ENCODE measurements around the gene GPRIN1. TPM values are rescaled to one million over a fixed set of nuclear protein-coding genes. Genes with fewer than 3 reads are reported as not detected.
"Not testable (repeated sequence)": the region's sequence is repeated elsewhere in the genome, so short reads cannot be mapped to it uniquely, and the experiment has no call there.

GPRIN1 gene
- total RNA-seq, 1 experiment from 2014 or later: 6.9 TPM

GRCh38 chr5:176606032-176606431 lies 3.9 kb downstream of the GPRIN1 start:
- no peak for DNase-seq
- no peak overlapping the region for H3K4me3 ChIP-seq

GRCh38 chr5:176603091-176603490 lies 6.9 kb downstream of the GPRIN1 start:
- Histone ChIP-seq H3K27me3 (no peaks in the 10 kb centered on the region), H3K4me3 (no peak overlapping the region), H3K27ac (no peak overlapping the region), H3K36me3 (no peaks in the 10 kb centered on the region), H3K9me3 (replicated peaks) (no peaks in the 10 kb centered on the region), H3K4me1 (0 out of 2 replicates have a peak, but pooled peaks cover 4% of the 10 kb centered on the region)
- DNase-seq: no peak

More at GRCh38 chr5:176606032-176606431, 3.9 kb downstream of the GPRIN1 start:
- Histone ChIP-seq H3K4me1 (0 out of 2 replicates have a peak, but pooled peaks cover 4% of the 10 kb centered on the region), H3K27me3 (no peaks in the 10 kb centered on the region), H3K27ac (no peak overlapping the region), H3K9me3 (replicated peaks) (no peaks in the 10 kb centered on the region), H3K36me3 (no peaks in the 10 kb centered on the region)

GRCh38 chr5:176601901-176602482 lies 8.0 kb downstream of the GPRIN1 start:
- H3K36me3 ChIP-seq: no peaks in the 10 kb centered on the region
- 0 out of 2 replicates have a peak, but pooled peaks cover 4% of the 10 kb centered on the region for H3K4me1 ChIP-seq
- no peak for DNase-seq
- no peak overlapping the region for H3K4me3 ChIP-seq
- no peaks in the 10 kb centered on the region for H3K27me3 ChIP-seq
- H3K27ac ChIP-seq: no peak overlapping the region
- H3K9me3 ChIP-seq (replicated peaks): no peaks in the 10 kb centered on the region

- DNase-seq, H3K4me1 ChIP-seq: not testable (repeated sequence)
These were observed 10.1 kb downstream of the GPRIN1 start for GRCh38 chr5:176599749-176600430.

GRCh38 chr5:176597417-176598389 lies 12.3 kb downstream of the GPRIN1 start:
- Histone ChIP-seq H3K4me3 (no peak overlapping the region), H3K27me3 (no peaks in the 10 kb centered on the region), H3K36me3 (no peaks in the 10 kb centered on the region), H3K27ac (no peak overlapping the region), H3K4me1 (no peaks in the 10 kb centered on the region), H3K9me3 (replicated peaks) (no peaks in the 10 kb centered on the region)
- DNase-seq: no peak

More at GRCh38 chr5:176599749-176600430, 10.1 kb downstream of the GPRIN1 start:
- not testable (repeated sequence) for H3K27ac ChIP-seq; H3K36me3 ChIP-seq; H3K27me3 ChIP-seq; H3K4me3 ChIP-seq; H3K9me3 ChIP-seq (replicated peaks)

GRCh38 chr5:176596689-176597416 lies 13.1 kb downstream of the GPRIN1 start:
- H3K9me3 ChIP-seq (replicated peaks): no peaks in the 10 kb centered on the region
- no peaks in the 10 kb centered on the region for H3K27me3 ChIP-seq
- no peaks in the 10 kb centered on the region for H3K4me1 ChIP-seq
- no peak overlapping the region for H3K4me3 ChIP-seq
- H3K27ac ChIP-seq: no peak overlapping the region
- no peak for DNase-seq
- no peaks in the 10 kb centered on the region for H3K36me3 ChIP-seq

- H3K27me3 ChIP-seq: no peaks in the 10 kb centered on the region
- no peaks in the 10 kb centered on the region for H3K9me3 ChIP-seq (replicated peaks)
- no peak for DNase-seq
- no peaks in the 10 kb centered on the region for H3K36me3 ChIP-seq
- no peaks in the 10 kb centered on the region for H3K4me1 ChIP-seq
- no peak overlapping the region for H3K4me3 ChIP-seq
- no peak overlapping the region for H3K27ac ChIP-seq
These were observed 13.8 kb downstream of the GPRIN1 start for GRCh38 chr5:176596069-176596644.

GRCh38 chr5:176595386-176595943 lies 14.5 kb downstream of the GPRIN1 start:
- no peaks in the 10 kb centered on the region for H3K9me3 ChIP-seq (replicated peaks)
- no peak for DNase-seq
- no peaks in the 10 kb centered on the region for H3K27me3 ChIP-seq
- H3K27ac ChIP-seq: no peak overlapping the region
- H3K36me3 ChIP-seq: no peaks in the 10 kb centered on the region
- H3K4me3 ChIP-seq: no peak overlapping the region
- no peaks in the 10 kb centered on the region for H3K4me1 ChIP-seq

- H3K27ac ChIP-seq: no peak overlapping the region
- DNase-seq: no peak
- no peaks in the 10 kb centered on the region for H3K27me3 ChIP-seq
- no peaks in the 10 kb centered on the region for H3K4me1 ChIP-seq
- no peaks in the 10 kb centered on the region for H3K36me3 ChIP-seq
- no peak overlapping the region for H3K4me3 ChIP-seq
- H3K9me3 ChIP-seq (replicated peaks): no peaks in the 10 kb centered on the region
These were observed 15.4 kb downstream of the GPRIN1 start for GRCh38 chr5:176594554-176594953.

GRCh38 chr5:176593273-176593869 lies 16.6 kb downstream of the GPRIN1 start:
- Histone ChIP-seq H3K9me3 (replicated peaks) (no peaks in the 10 kb centered on the region), H3K4me1 (no peaks in the 10 kb centered on the region), H3K36me3 (no peaks in the 10 kb centered on the region), H3K27ac (no peak overlapping the region), H3K27me3 (no peaks in the 10 kb centered on the region), H3K4me3 (no peak overlapping the region)
- no peak for DNase-seq

GRCh38 chr5:176592573-176592972 lies 17.4 kb downstream of the GPRIN1 start:
- no peak for DNase-seq
- Histone ChIP-seq H3K27ac (no peak overlapping the region), H3K27me3 (no peaks in the 10 kb centered on the region), H3K9me3 (replicated peaks) (no peaks in the 10 kb centered on the region), H3K4me1 (no peaks in the 10 kb centered on the region), H3K4me3 (no peak overlapping the region), H3K36me3 (no peaks in the 10 kb centered on the region)

GRCh38 chr5:176591667-176592066 lies 18.3 kb downstream of the GPRIN1 start:
- not testable (repeated sequence) for H3K4me1 ChIP-seq; H3K27me3 ChIP-seq; H3K9me3 ChIP-seq (replicated peaks); DNase-seq; H3K4me3 ChIP-seq; H3K27ac ChIP-seq; H3K36me3 ChIP-seq

GRCh38 chr5:176590035-176590717 lies 19.8 kb downstream of the GPRIN1 start:
- Histone ChIP-seq H3K4me1 (no peaks in the 10 kb centered on the region), H3K36me3 (no peaks in the 10 kb centered on the region), H3K9me3 (replicated peaks) (no peaks in the 10 kb centered on the region), H3K4me3 (no peak overlapping the region), H3K27ac (no peak overlapping the region), H3K27me3 (no peaks in the 10 kb centered on the region)
- no peak for DNase-seq
